PC-9 (cell line): ENCODE data around the gene LAMB2. TPM values are rescaled to one million over a fixed set of nuclear protein-coding genes. Genes with fewer than 3 reads are reported as not detected.

Source experiments
- BruUV-seq: library from RNA; stranded (reverse); fragments of 400-500 nt; replicated peaks from 2 replicates; lab custom pipeline; 2021; lab: Mats Ljungman, UMichigan
- CTCF ChIA-PET: fragments of 300-600 bp; sonication (Branson Sonifier 250); formaldehyde crosslinking; loops from one replicate; lab custom pipeline; 2022; ENCODE audit warnings: antibody characterized with exemption; lab: Charles Lee
- POLR2A ChIA-PET: fragments of 300-600 bp; sonication (Branson Sonifier 250); formaldehyde crosslinking; loops from one replicate; lab custom pipeline; 2022; ENCODE audit warnings: antibody characterized with exemption; ENCODE audit not compliant: unreplicated experiment; lab: Charles Lee
- DNase-seq, 2 experiments: peaks; one replicate each; pipeline versions ENCODE4 v3.0.0 to v3.0.0-alpha.2; 2015 to 2022; ENCODE audit warnings: mixed read lengths in 1 of 2
- H2AFZ ChIP-seq: fragments of 200-600 bp; sonication (generic); 2 replicates; pipeline ENCODE4 v1.8.1; 2017; ENCODE audit warnings: antibody characterized with exemption
- H3F3A ChIP-seq: fragments of 200-600 bp; sonication (generic); 2 replicates; pipeline ENCODE4 v1.8.1; 2017; ENCODE audit warnings: antibody characterized with exemption, mild to moderate bottlenecking, low read depth; ENCODE audit not compliant: insufficient read depth
- H3K27ac ChIP-seq: fragments of 200-600 bp; sonication (generic); 2 replicates; pipeline ENCODE4 v1.6.1; 2016; ENCODE audit warnings: mixed run types
- H3K27me3 ChIP-seq: fragments of 200-600 bp; sonication (generic); 2 replicates; pipeline ENCODE4 v1.6.1; 2016; ENCODE audit warnings: low read depth, mixed run types; ENCODE audit not compliant: insufficient read depth
- H3K36me3 ChIP-seq: fragments of 200-600 bp; sonication (generic); 2 replicates; pipeline ENCODE4 v1.6.1; 2016; ENCODE audit warnings: low read depth, mixed run types
- H3K4me1 ChIP-seq: fragments of 200-600 bp; sonication (generic); replicated peaks from 2 replicates; pipeline ENCODE4 v1.6.1; 2016; ENCODE audit warnings: mixed run types; ENCODE audit not compliant: insufficient read depth
- H3K4me2 ChIP-seq: fragments of 200-600 bp; sonication (generic); 2 replicates; pipeline ENCODE4 v1.6.1; 2017; ENCODE audit warnings: mixed run types
- H3K4me3 ChIP-seq: fragments of 200-600 bp; sonication (generic); 2 replicates; pipeline ENCODE4 v1.6.1; 2016; ENCODE audit warnings: mixed run types
- H3K79me2 ChIP-seq: fragments of 200-600 bp; sonication (generic); 2 replicates; pipeline ENCODE4 v1.6.1; 2017; ENCODE audit warnings: low read depth, mixed run types
- H3K9me2 ChIP-seq: fragments of 200-600 bp; sonication (generic); 2 replicates; pipeline ENCODE4 v1.8.1; 2017; ENCODE audit warnings: mild to moderate bottlenecking; ENCODE audit not compliant: insufficient read depth
- H3K9me3 ChIP-seq: fragments of 200-600 bp; sonication (generic); 2 replicates; pipeline ENCODE4 v1.8.1; 2016; ENCODE audit warnings: low read depth; ENCODE audit not compliant: insufficient read depth
- H4K20me1 ChIP-seq: fragments of 200-600 bp; sonication (generic); 2 replicates; pipeline ENCODE4 v1.8.1; 2017; ENCODE audit not compliant: insufficient read depth
- CTCF ChIP-seq: fragments of 200-600 bp; sonication (generic); conservative IDR thresholded peaks from 2 replicates; pipeline ENCODE4 v1.6.1; 2017; ENCODE audit warnings: mixed run types, antibody characterized with exemption, mild to moderate bottlenecking, moderate library complexity
- EZH2 ChIP-seq: fragments of 200-600 bp; sonication (generic); IDR thresholded peaks from 2 replicates; pipeline ENCODE4 v1.8.0; 2017; ENCODE audit warnings: antibody characterized with exemption, low read depth
- intact Hi-C: fragments of 100-400 bp; cut with micrococcal nuclease; formaldehyde crosslinking; loops from one replicate; pipeline ENCODE4 v1.10.0; 2022; ENCODE audit not compliant: unreplicated experiment
- total RNA-seq: library from RNA; stranded (reverse); gene quantifications from 2 replicates; pipeline ENCODE4 v1.2.3, GENCODE V29; 2021

The LAMB2 gene
- total RNA-seq, 1 experiment from 2014 or later, result 230 TPM

GRCh38 chr3:49161808-49162530 is 29.1 kb upstream of the LAMB2 start:
- CTCF ChIA-PET, result no interaction called here
- Histone ChIP-seq H3K9me3 (no peaks in the 10 kb centered on the region), H3K4me3 (no peak overlapping the region), H3K36me3 (peaks cover 8% of the 10 kb centered on the region; the same call in 1 of the 2 replicates), H3K9me2 (no peaks in the 10 kb centered on the region), H4K20me1 (no peaks in the 10 kb centered on the region), H3K4me2 (no peak overlapping the region), H3K79me2 (peaks cover 24% of the 10 kb centered on the region), H3K27ac (no peak overlapping the region), H3F3A (peaks cover 10% of the 10 kb centered on the region; the same call in 1 of the 2 replicates), H3K4me1 (peaks cover 13% of the 10 kb centered on the region; the same call in 1 of the 2 replicates), H2AFZ (no peak overlapping the region), H3K27me3 (no peaks in the 10 kb centered on the region)
- no peak for TF ChIP-seq CTCF
- TF ChIP-seq EZH2, result no peak
- no peak for DNase-seq
- POLR2A ChIA-PET, result interaction anchor here (0.7 kb wide), 1 partner anchor 138 kb away, joined by 7 read pairs; no protein-coding TSS in a partner anchor
- intact Hi-C loops, result no loop called here
- no TSS peak for BruUV-seq

DNA sequence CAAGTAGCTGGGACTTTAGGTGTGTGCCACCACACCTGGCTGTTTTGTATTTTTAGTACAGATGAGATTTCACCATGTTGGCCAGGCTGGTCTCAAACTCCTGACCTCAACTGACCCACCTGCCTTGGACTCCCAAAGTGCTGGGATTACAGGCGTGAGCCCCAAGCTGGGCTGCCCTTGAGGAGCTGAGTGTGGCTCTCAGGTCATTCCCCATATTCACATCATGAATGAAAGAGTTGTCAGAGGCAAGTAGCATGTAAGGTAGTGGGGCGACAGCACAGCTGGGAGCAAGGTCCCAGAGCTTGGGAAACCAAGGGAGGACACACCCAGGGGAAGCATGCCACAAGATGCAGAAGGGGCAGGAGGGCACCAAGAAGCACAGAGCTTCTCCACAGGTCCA is 28.3 kb upstream of the LAMB2 start:
- Histone ChIP-seq H3K9me3 (no peaks in the 10 kb centered on the region), H3K4me3 (no peak overlapping the region), H4K20me1 (no peaks in the 10 kb centered on the region), H3K27ac (no peak overlapping the region), H3K4me1 (peaks cover 8% of the 10 kb centered on the region; the same call in 1 of the 2 replicates), H3K9me2 (no peaks in the 10 kb centered on the region), H2AFZ (no peak overlapping the region), H3K27me3 (no peaks in the 10 kb centered on the region), H3K79me2 (peaks cover 19% of the 10 kb centered on the region), H3K36me3 (peaks cover 8% of the 10 kb centered on the region; the same call in 1 of the 2 replicates), H3K4me2 (no peak overlapping the region), H3F3A (peaks cover 10% of the 10 kb centered on the region; the same call in 1 of the 2 replicates)
- intact Hi-C loops, result no loop called here
- TF ChIP-seq EZH2, result no peak
- no peak for TF ChIP-seq CTCF
- ChIA-PET POLR2A (no interaction called here), CTCF (no interaction called here)
- BruUV-seq, result no TSS peak
- no peak for DNase-seq

GRCh38 chr3:49158792-49159191 is 25.9 kb upstream of the LAMB2 start:
- POLR2A ChIA-PET, result no interaction called here

More at GRCh38 chr3:49158792-49159191, 25.9 kb upstream of the LAMB2 start:
- no peak for DNase-seq
- Histone ChIP-seq H3K4me1 (no peaks in the 10 kb centered on the region), H2AFZ (no peak overlapping the region), H3K27ac (no peak overlapping the region), H4K20me1 (no peaks in the 10 kb centered on the region), H3K4me3 (no peak overlapping the region), H3K27me3 (no peaks in the 10 kb centered on the region), H3K4me2 (no peak overlapping the region), H3K9me3 (no peaks in the 10 kb centered on the region), H3K36me3 (peaks cover 4% of the 10 kb centered on the region; the same call in 1 of the 2 replicates), H3K79me2 (no peaks in the 10 kb centered on the region), H3F3A (peaks cover 10% of the 10 kb centered on the region; the same call in 1 of the 2 replicates), H3K9me2 (no peaks in the 10 kb centered on the region)
- BruUV-seq, result no TSS peak
- intact Hi-C loops, result no loop called here
- CTCF ChIA-PET, result interaction anchor here (0.6 kb wide), 1 partner anchor 53 kb away, joined by 3 read pairs; no protein-coding TSS in a partner anchor
- TF ChIP-seq CTCF, result no peak
- no peak for TF ChIP-seq EZH2
